HG03159 (cell line): ENCODE data around the gene ENOX1.
"Not testable (repeated sequence)": the region's sequence is repeated elsewhere in the genome, so short reads cannot be mapped to it uniquely, and the experiment has no call there.

Source experiments
- ATAC-seq: cut with Tn5 transposase; IDR thresholded peaks from one replicate; pipeline ENCODE4 v1.9.1; 2021; ENCODE audit warnings: mild to moderate bottlenecking, moderate library complexity; ENCODE audit not compliant: unreplicated experiment

Gene ENOX1

GRCh38 chr13:43441899-43442499 is 344.8 kb downstream of the ENOX1 start:
- no peak for ATAC-seq

- ATAC-seq = no peak
Observed at GRCh38 chr13:43441464-43441863, 345.3 kb downstream of the ENOX1 start.

GRCh38 chr13:43434191-43434590 is 352.6 kb downstream of the ENOX1 start:
- no peak for ATAC-seq

GRCh38 chr13:43433691-43434141 is 353.1 kb downstream of the ENOX1 start:
- no peak for ATAC-seq

GRCh38 chr13:43432958-43433357 is 353.8 kb downstream of the ENOX1 start:
- no peak for ATAC-seq

GRCh38 chr13:43431841-43432240 is 354.9 kb downstream of the ENOX1 start:
- ATAC-seq = no peak

- no peak for ATAC-seq
Observed at GRCh38 chr13:43431290-43431716, 355.5 kb downstream of the ENOX1 start.

GRCh38 chr13:43428545-43429296 is 358.1 kb downstream of the ENOX1 start:
- ATAC-seq = no peak

GRCh38 chr13:43426355-43426754 is 360.4 kb downstream of the ENOX1 start:
- no peak for ATAC-seq

GRCh38 chr13:43425234-43425633 is 361.5 kb downstream of the ENOX1 start:
- no peak for ATAC-seq

GRCh38 chr13:43424412-43424811 is 362.4 kb downstream of the ENOX1 start:
- ATAC-seq = no peak

GRCh38 chr13:43422116-43422515 is 364.7 kb downstream of the ENOX1 start:
- no peak for ATAC-seq

GRCh38 chr13:43416842-43417241 is 369.9 kb downstream of the ENOX1 start:
- not testable (repeated sequence) for ATAC-seq

- not testable (repeated sequence) for ATAC-seq
Observed at GRCh38 chr13:43416408-43416807, 370.4 kb downstream of the ENOX1 start.

- ATAC-seq = not testable (repeated sequence)
Observed at GRCh38 chr13:43415903-43416391, 370.8 kb downstream of the ENOX1 start.

- no peak for ATAC-seq
Observed at GRCh38 chr13:43414111-43414510, 372.7 kb downstream of the ENOX1 start.

- no peak for ATAC-seq
Observed at GRCh38 chr13:43411741-43412140, 375.0 kb downstream of the ENOX1 start.

- no peak for ATAC-seq
Observed at GRCh38 chr13:43411211-43411610, 375.6 kb downstream of the ENOX1 start.

- ATAC-seq = no peak
Observed at GRCh38 chr13:43408274-43408673, 378.5 kb downstream of the ENOX1 start.

- no peak for ATAC-seq
Observed at GRCh38 chr13:43407023-43407581, 379.7 kb downstream of the ENOX1 start.

GRCh38 chr13:43405457-43405856 is 381.3 kb downstream of the ENOX1 start:
- ATAC-seq = no peak

GRCh38 chr13:43402380-43402779 is 384.4 kb downstream of the ENOX1 start:
- no peak for ATAC-seq
